Effector memory CD8-positive, alpha-beta T cell (primary cell): ENCODE results near the gene PTPRS.
A peak's percentile ranks its signal among the peaks of the same experiment; 100 is the strongest.

Experiments used
- ATAC-seq: fragments of 150-1000 bp; cut with Tn5 transposase; replicated peaks from 2 replicates; pipeline ENCODE4 v1.10.0; 2021; ENCODE audit warnings: mild to moderate bottlenecking, moderate library complexity
- DNase-seq, 3 experiments: peaks; one replicate each; pipeline ENCODE4 v3.0.0; 2021
- H3K27ac Mint-ChIP-seq, 2 donors: one replicate each; pipeline ENCODE4 v1.8.0; 2022; ENCODE audit warnings: mild to moderate bottlenecking in 2 of 2, mixed read lengths in 2 of 2, moderate library complexity in 2 of 2
- H3K27me3 Mint-ChIP-seq, 2 donors: one replicate each; pipeline ENCODE4 v1.8.0; 2022; ENCODE audit warnings: mixed read lengths in 2 of 2
- H3K36me3 Mint-ChIP-seq: one replicate; pipeline ENCODE4 v1.8.0; 2022; ENCODE audit warnings: mild to moderate bottlenecking, moderate library complexity, mixed read lengths; ENCODE audit not compliant: insufficient read depth
- H3K4me1 Mint-ChIP-seq, 2 donors: one replicate each; pipeline ENCODE4 v1.8.0; 2022; ENCODE audit warnings: low read depth in 2 of 2, mixed read lengths in 2 of 2
- H3K4me3 Mint-ChIP-seq, 2 donors: one replicate each; pipeline ENCODE4 v1.8.0; 2022; ENCODE audit warnings: mild to moderate bottlenecking in 2 of 2, mixed read lengths in 2 of 2, moderate library complexity in 2 of 2
- H3K9me3 Mint-ChIP-seq, 2 donors: one replicate each; pipeline ENCODE4 v1.8.0; 2022; ENCODE audit warnings: mixed read lengths in 2 of 2

PTPRS gene

GRCh38 chr19:5304486-5304885 is 36.1 kb downstream of the PTPRS start:
- Mint-ChIP-seq H3K9me3 (no peaks in the 10 kb centered on the region), H3K27me3 (peaks cover 13 to 35% of the 10 kb centered on the region in 2 donors), H3K4me1 (no peaks in the 10 kb centered on the region), H3K4me3 (no peak overlapping the region), H3K27ac (no peak overlapping the region), H3K36me3 (no peaks in the 10 kb centered on the region)
- no peak for ATAC-seq
- no peak for DNase-seq

DNA sequence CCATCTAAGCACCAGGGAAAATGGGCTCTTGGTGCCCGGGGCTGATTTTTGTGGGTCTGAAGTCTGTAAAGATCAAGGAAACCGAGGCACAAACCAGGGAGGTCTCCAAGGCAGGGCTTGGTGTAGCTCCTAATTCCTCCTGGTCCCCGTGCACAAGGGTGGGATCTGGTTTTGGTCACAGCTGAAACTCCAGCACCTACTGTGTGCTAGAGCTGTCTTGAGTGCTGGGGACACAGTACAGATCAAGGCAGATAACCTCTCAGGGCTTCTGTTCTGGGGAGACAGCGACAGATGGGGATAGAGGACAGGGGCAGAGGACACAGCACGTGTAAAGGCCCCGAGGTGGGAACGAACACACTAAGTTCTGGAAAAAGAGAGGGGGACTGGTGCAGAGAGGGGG is 37.4 kb downstream of the PTPRS start:
- ATAC-seq (no peak), DNase-seq (no peak)
- H3K27ac Mint-ChIP-seq = no peak overlapping the region
- peaks cover 0 to 3% of the 10 kb centered on the region in 2 donors for H3K9me3 Mint-ChIP-seq
- H3K4me3 Mint-ChIP-seq = no peak overlapping the region
- H3K27me3 Mint-ChIP-seq = peaks cover 25 to 35% of the 10 kb centered on the region in 2 donors
- no peaks in the 10 kb centered on the region for H3K4me1 Mint-ChIP-seq
- no peaks in the 10 kb centered on the region for H3K36me3 Mint-ChIP-seq

DNA sequence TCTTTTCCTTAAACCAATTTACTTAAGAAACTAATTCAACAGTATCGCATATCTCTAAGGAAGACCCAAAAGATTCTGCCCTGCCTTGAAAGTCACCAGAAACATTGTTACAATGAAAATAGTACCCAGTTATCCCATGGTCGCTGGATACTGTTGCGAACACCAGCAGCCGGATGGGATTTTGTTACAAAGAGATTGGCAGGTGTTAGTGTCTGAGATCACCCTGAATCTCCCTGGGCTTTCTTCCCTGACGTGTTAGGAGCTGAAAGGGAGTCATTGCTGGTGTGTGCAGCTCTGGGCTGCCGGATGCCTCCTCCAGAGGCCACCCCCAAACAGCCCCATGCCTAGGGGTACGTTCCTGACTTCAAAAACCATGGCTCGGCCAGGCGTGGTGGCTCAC is 38.2 kb downstream of the PTPRS start:
- no peak for ATAC-seq
- no peak for DNase-seq
- Mint-ChIP-seq H3K36me3 (no peaks in the 10 kb centered on the region), H3K27me3 (peaks cover 26 to 34% of the 10 kb centered on the region in 2 donors), H3K4me1 (no peaks in the 10 kb centered on the region), H3K9me3 (peaks cover 0 to 3% of the 10 kb centered on the region in 2 donors), H3K27ac (no peak overlapping the region), H3K4me3 (no peak overlapping the region)

- Mint-ChIP-seq H3K9me3 (peaks cover 0 to 3% of the 10 kb centered on the region in 2 donors), H3K27ac (no peak overlapping the region), H3K4me1 (peaks cover 0 to 1% of the 10 kb centered on the region in 2 donors), H3K4me3 (no peak overlapping the region), H3K27me3 (peaks cover 20 to 34% of the 10 kb centered on the region in 2 donors), H3K36me3 (no peaks in the 10 kb centered on the region)
- DNase-seq = no peak
- ATAC-seq = no peak
Measured at GRCh38 chr19:5299137-5299536, 41.5 kb downstream of the PTPRS start.

DNA sequence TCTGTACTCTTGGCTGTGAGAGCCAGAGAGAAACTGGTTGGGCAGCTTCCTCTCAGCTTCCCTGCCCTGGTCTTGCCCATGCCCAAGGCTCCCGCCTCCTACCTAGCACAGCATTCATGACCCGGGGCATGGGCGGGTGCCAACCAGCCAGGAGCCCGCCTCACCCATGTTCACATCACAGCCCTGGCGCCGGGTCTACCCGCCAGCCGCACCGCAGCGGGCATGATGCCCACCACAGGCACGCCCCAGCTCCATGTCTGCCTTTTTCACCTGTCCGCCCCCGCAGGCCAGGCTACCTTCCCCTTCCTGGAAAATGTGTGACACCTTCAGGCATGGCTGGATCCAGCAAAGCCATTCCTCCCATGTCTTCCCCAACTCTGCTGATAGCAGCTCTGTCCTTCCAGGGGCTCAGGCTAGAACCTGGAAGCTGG is 42.1 kb downstream of the PTPRS start:
- ATAC-seq = no peak
- H3K4me3 Mint-ChIP-seq = no peak overlapping the region
- H3K27ac Mint-ChIP-seq = peak overlapping the region in 1 of 2 donors; percentile 3
- DNase-seq = no peak
- peaks cover 0 to 3% of the 10 kb centered on the region in 2 donors for H3K9me3 Mint-ChIP-seq
- peaks cover 1 to 3% of the 10 kb centered on the region in 2 donors for H3K4me1 Mint-ChIP-seq
- H3K36me3 Mint-ChIP-seq = no peaks in the 10 kb centered on the region
- peaks cover 19 to 31% of the 10 kb centered on the region in 2 donors for H3K27me3 Mint-ChIP-seq

DNA sequence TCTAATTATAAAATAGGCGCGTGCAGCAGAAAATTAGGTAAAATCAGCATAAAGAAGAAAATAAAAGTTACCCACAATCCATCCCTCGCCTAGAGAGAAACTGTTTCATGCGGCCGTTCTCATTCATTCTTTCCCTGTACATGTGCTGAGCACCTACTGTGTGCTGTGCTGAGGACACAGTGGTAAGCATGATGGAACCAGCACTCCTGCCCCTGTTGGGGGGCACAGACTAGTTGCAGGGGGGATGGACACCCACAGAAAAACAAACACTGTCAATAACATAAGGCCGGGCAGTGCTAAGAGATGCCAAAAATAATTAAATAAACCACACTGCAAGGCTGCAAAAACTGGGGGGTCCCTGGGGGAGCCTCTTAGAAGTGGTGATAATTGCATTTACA is 43.3 kb downstream of the PTPRS start:
- no peak overlapping the region for H3K4me3 Mint-ChIP-seq
- peaks cover 6 to 7% of the 10 kb centered on the region in 2 donors for H3K4me1 Mint-ChIP-seq
- H3K36me3 Mint-ChIP-seq = no peaks in the 10 kb centered on the region
- ATAC-seq (no peak), DNase-seq (no peak)
- H3K9me3 Mint-ChIP-seq = peaks cover 0 to 3% of the 10 kb centered on the region in 2 donors
- H3K27me3 Mint-ChIP-seq = peaks cover 15 to 27% of the 10 kb centered on the region in 2 donors
- no peak overlapping the region for H3K27ac Mint-ChIP-seq

DNA sequence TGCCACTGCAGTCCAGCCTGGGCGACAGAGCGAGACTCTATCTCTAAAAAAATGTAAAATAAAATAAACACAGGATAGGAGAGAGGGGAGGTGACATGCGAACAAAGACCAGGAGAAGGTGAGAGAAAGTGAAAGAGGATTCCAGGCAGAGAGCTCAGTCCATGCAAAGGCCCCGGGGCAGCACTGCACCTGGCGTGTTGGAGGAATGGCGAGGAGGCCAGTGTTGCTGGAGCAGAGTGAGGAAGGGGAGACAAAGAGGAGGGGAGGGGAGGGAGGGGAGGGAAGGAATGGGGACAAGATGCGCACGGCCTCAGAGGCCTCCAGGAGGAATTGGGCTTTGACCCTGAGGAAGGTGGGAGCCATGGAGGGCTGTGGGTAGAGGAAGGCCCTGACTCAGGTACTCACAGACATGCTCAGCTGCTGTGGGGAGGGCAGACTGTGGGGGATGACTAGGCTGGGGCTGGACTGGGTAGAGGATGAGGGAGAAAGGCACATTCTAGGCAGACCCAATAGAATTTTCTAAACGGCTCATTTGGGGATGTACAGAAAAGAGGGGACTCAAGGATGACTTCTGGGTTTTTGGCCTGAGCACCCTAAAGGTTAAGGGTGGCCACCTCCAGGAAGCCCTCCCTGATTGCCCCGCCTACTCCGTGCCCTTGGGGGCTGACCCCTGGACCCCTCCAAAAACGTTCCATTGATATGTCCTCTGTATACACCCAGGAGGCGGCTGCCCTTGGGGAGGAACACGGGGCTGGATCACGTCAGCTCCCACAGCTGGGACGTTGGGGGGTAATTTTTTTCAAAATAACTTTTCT is 43.9 kb downstream of the PTPRS start:
- no peak overlapping the region for H3K27ac Mint-ChIP-seq

DNA sequence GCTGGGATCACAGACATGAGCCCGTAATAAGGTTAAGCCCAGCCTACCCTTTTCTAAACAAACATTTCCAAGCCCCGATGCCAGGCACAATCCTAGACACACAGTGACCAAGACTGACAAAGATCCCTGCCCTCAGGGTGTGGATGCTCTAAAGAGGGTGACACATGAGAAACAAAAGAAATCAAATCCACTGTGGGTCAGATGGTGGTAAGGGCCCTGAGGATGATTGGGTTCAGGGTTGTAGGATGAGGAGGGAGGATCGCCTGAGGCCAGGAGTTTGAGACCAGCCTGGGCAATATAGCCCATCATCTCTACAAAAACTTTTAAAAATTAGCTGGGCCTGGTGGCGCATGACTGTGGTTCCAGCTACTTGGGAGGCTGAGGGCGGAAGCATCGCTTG is 44.6 kb downstream of the PTPRS start:
- H3K36me3 Mint-ChIP-seq = no peaks in the 10 kb centered on the region
- no peak overlapping the region for H3K4me3 Mint-ChIP-seq
- no peak overlapping the region for H3K27ac Mint-ChIP-seq
- peaks cover 0 to 3% of the 10 kb centered on the region in 2 donors for H3K9me3 Mint-ChIP-seq
- peaks cover 26 to 40% of the 10 kb centered on the region in 2 donors for H3K27me3 Mint-ChIP-seq
- DNase-seq = no peak
- H3K4me1 Mint-ChIP-seq = peaks cover 15 to 16% of the 10 kb centered on the region in 2 donors
- ATAC-seq = no peak

More for the DNA sequence above, 43.9 kb downstream of the PTPRS start:
- DNase-seq (no peak), ATAC-seq (no peak)
- Mint-ChIP-seq H3K4me3 (no peak overlapping the region), H3K27me3 (peaks cover 22 to 33% of the 10 kb centered on the region in 2 donors), H3K36me3 (no peaks in the 10 kb centered on the region), H3K9me3 (peaks cover 0 to 3% of the 10 kb centered on the region in 2 donors), H3K4me1 (peaks cover 12 to 13% of the 10 kb centered on the region in 2 donors)

DNA sequence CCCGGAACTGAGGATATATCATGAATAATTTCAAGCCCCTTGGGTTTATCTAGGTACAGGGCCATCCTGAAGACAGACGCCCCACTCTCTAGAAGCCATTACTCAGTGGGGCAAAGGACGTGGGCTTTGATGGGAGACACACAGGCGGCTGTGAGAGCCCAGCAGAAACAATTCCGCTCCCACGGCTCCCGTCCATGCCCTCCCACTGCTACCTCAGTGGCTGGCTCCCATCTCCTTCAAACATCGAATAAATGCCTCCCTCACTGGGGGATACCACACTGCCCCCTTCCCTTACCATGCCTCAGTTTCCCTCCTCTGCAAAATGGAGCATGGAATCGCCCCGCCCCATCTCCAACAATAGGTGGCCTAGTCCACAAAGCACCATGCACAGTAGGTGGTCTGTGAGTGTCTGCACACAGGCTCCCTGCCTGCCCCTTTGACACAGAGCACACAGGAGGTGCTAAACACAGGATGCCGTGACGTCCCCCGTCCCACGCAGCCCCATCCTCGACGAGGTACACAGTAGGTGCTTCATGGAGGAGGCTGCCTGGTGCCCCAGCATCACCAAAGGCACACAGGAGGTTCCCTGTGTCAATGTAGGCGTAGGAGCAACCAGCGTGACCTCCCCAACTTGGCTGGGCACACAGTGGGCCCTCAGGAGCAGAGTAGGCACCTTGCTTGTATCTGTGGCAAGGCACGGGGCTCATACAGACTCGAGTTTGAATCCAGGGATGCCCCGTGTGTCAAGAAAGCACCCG is 46.0 kb downstream of the PTPRS start:
- ATAC-seq (no peak), DNase-seq (no peak)
- Mint-ChIP-seq H3K27me3 (peaks cover 35 to 52% of the 10 kb centered on the region in 2 donors), H3K9me3 (peaks cover 0 to 3% of the 10 kb centered on the region in 2 donors), H3K4me1 (peaks cover 15 to 16% of the 10 kb centered on the region in 2 donors), H3K4me3 (peak overlapping the region in 1 of 2 donors; percentile 58), H3K27ac (no peak overlapping the region), H3K36me3 (peaks cover 3% of the 10 kb centered on the region)

DNA sequence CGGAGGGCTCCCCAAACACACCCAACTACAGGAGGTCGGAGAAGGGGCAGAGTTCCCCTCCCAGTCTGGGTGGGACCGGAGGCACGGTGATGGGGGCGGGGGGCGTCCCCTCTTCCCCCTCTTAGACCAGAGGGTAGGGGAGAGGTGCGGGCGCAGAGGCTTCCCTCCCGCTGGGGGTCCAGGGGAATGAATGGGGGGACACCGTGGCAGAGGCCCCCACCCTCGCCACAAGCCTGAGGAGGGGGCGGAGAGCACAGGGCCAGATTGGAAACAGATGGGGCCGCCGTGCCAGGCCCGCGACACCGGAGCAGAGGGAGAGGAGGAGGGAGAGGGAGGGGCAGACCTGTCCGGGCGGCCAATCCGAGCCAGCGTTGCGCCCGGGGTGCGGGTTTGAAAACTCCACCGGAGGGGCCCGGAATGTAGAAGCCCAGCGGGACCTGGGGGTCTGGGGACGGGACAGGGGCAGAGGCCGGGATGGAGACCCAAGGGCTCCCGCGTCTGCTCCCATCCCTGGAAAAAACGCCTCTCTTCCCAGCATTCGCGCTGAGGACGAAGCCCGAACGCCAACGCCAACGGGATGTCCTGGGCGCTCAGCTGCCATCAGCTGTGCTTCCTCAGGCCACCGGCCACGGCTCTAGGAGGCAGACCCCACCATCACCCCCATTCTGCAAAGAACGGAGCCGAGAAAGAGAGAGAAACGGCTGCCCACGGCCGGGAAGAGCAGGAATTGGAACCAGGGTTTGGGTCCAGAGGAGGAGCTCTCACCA is 46.8 kb downstream of the PTPRS start:
- ATAC-seq = no peak
- H3K27me3 Mint-ChIP-seq = peaks cover 36 to 52% of the 10 kb centered on the region in 2 donors
- peaks cover 15 to 16% of the 10 kb centered on the region in 2 donors for H3K4me1 Mint-ChIP-seq
- peaks cover 3% of the 10 kb centered on the region for H3K36me3 Mint-ChIP-seq
- peaks cover 0 to 2% of the 10 kb centered on the region in 2 donors for H3K9me3 Mint-ChIP-seq
- H3K4me3 Mint-ChIP-seq = peak overlapping the region; percentile 22 to 29
- H3K27ac Mint-ChIP-seq = no peak overlapping the region
- DNase-seq = no peak

GRCh38 chr19:5292822-5293611 is 47.6 kb downstream of the PTPRS start:
- peaks cover 34 to 52% of the 10 kb centered on the region in 2 donors for H3K27me3 Mint-ChIP-seq
- H3K9me3 Mint-ChIP-seq = no peaks in the 10 kb centered on the region
- H3K4me3 Mint-ChIP-seq = peak overlapping the region; percentile 22 to 29
- DNase-seq (no peak), ATAC-seq (peak; percentile 41)
- H3K36me3 Mint-ChIP-seq = peaks cover 3% of the 10 kb centered on the region
- H3K4me1 Mint-ChIP-seq = peaks cover 15 to 16% of the 10 kb centered on the region in 2 donors
- no peak overlapping the region for H3K27ac Mint-ChIP-seq

- Mint-ChIP-seq H3K27ac (no peak overlapping the region), H3K9me3 (no peaks in the 10 kb centered on the region), H3K36me3 (peaks cover 3% of the 10 kb centered on the region), H3K4me3 (peak overlapping the region; percentile 54 to 64), H3K4me1 (peaks cover 15 to 16% of the 10 kb centered on the region in 2 donors), H3K27me3 (peaks cover 39 to 57% of the 10 kb centered on the region in 2 donors)
- ATAC-seq = peak; percentile 19
- no peak for DNase-seq
Measured at GRCh38 chr19:5292453-5292821, 48.2 kb downstream of the PTPRS start.
